Common myeloid progenitor, CD34-positive (primary cell): ENCODE results near the gene STAG1.
"Not testable (repeated sequence)": the region's sequence is repeated elsewhere in the genome, so short reads cannot be mapped to it uniquely, and the experiment has no call there.

Source experiments
- CTCF ChIA-PET: fragments of 350-600 bp; sonication (Branson Sonifier 250); formaldehyde crosslinking; loops from one replicate; lab custom pipeline; 2021; ENCODE audit warnings: antibody characterized with exemption; lab: Charles Lee
- POLR2A ChIA-PET: fragments of 350-600 bp; sonication (Branson Sonifier 250); formaldehyde crosslinking; loops from one replicate; lab custom pipeline; 2021; ENCODE audit warnings: antibody characterized with exemption; lab: Charles Lee
- DNase-seq, 3 donors: peaks; one replicate each; pipeline versions ENCODE4 v3.0.0 to v3.0.0-alpha.2; 2013
- H3K27ac ChIP-seq, 2 experiments: 1 replicate in 1 of 2; 2 replicates in 1 of 2; pipeline ENCODE4 v1.7.0; 2013; ENCODE audit warnings: inconsistent platforms in 2 of 2, low read length in 2 of 2, mild to moderate bottlenecking in 2 of 2, low read depth in 1 of 2, moderate library complexity in 1 of 2; ENCODE audit not compliant: severe bottlenecking in 2 of 2, insufficient read depth in 1 of 2, poor library complexity in 1 of 2
- H3K27me3 ChIP-seq, 5 experiments: replicated peaks in 2 of 5; 1 replicate in 3 of 5; 2 replicates in 2 of 5; pipeline versions ENCODE4 v1.6.1 to v1.7.0; 2013; ENCODE audit warnings: low read length in 4 of 5, mild to moderate bottlenecking in 2 of 5, moderate library complexity in 2 of 5, inconsistent platforms in 1 of 5; ENCODE audit not compliant: insufficient read depth in 5 of 5, control insufficient read depth in 4 of 5
- H3K36me3 ChIP-seq, 4 experiments: 1 replicate in 2 of 4; 2 replicates in 2 of 4; pipeline versions ENCODE4 v1.6.1 to v1.7.0; 2013; ENCODE audit warnings: low read length in 3 of 4, control low read depth in 1 of 4, mild to moderate bottlenecking in 1 of 4; ENCODE audit not compliant: control insufficient read depth in 4 of 4, insufficient read depth in 4 of 4
- H3K4me1 ChIP-seq, 4 experiments: 1 replicate in 3 of 4; 2 replicates in 1 of 4; pipeline versions ENCODE4 v1.6.1 to v1.7.1; 2013; ENCODE audit warnings: low read length in 3 of 4, mild to moderate bottlenecking in 3 of 4, control low read depth in 1 of 4, inconsistent platforms in 1 of 4, moderate library complexity in 1 of 4; ENCODE audit not compliant: control insufficient read depth in 4 of 4, insufficient read depth in 4 of 4; ENCODE audit errors: control extremely low read depth in 1 of 4
- H3K4me3 ChIP-seq, 7 experiments: 1 replicate in 4 of 7; 2 replicates in 3 of 7; pipeline versions ENCODE4 v1.5.1 to v1.7.0; 2013; ENCODE audit warnings: mild to moderate bottlenecking in 7 of 7, low read length in 6 of 7, moderate library complexity in 6 of 7, inconsistent platforms in 2 of 7, low read depth in 2 of 7, control low read depth in 1 of 7; ENCODE audit not compliant: insufficient read depth in 4 of 7, control insufficient read depth in 1 of 7; ENCODE audit errors: extremely low read depth in 1 of 7
- H3K9me3 ChIP-seq, 5 experiments: 1 replicate in 4 of 5; 2 replicates in 1 of 5; pipeline versions ENCODE4 v1.6.1 to v1.7.1; 2013; ENCODE audit warnings: low read length in 4 of 5, mild to moderate bottlenecking in 2 of 5, inconsistent platforms in 1 of 5, low read depth in 1 of 5, moderate library complexity in 1 of 5; ENCODE audit not compliant: control insufficient read depth in 4 of 5, insufficient read depth in 2 of 5; ENCODE audit errors: control extremely low read depth in 1 of 5
- WGBS: methylation state at CpG from one replicate; pipeline ENCODE4 v1.1.5; 2013; ENCODE audit not compliant: insufficient coverage; 5-methylcytosine and 5-hydroxymethylcytosine counted together

The STAG1 gene

DNA sequence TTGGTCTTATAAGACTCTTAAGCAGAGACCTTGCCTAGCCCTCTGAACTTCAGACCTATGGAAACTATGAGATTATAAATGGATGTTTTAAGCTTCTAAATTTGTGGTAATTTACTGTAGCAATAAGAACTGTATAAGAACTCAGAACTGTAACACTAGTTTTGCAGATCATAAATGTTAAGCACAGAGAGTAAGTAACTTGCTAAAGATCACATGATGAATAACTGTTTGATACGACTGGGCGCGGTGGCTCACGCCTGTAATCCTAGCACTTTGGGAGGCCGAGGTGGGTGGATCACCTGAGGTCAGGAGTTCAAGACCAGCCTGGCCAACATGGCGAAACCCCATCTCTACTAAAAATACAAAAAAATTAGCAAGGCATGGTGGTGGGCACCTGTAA lies 85.9 kb downstream of the STAG1 start:
- H3K4me1 ChIP-seq, H3K27me3 ChIP-seq, DNase-seq, H3K4me3 ChIP-seq, CTCF ChIA-PET, H3K27ac ChIP-seq, H3K9me3 ChIP-seq, H3K36me3 ChIP-seq: not testable (repeated sequence)
- no CpG with 5 or more reads among the region's 6 CpGs for WGBS
- POLR2A ChIA-PET: interaction anchor here (0.6 to 0.7 kb wide), 2 partner anchors 273 to 354 kb away, joined by 3 read pairs; no protein-coding TSS in a partner anchor

DNA sequence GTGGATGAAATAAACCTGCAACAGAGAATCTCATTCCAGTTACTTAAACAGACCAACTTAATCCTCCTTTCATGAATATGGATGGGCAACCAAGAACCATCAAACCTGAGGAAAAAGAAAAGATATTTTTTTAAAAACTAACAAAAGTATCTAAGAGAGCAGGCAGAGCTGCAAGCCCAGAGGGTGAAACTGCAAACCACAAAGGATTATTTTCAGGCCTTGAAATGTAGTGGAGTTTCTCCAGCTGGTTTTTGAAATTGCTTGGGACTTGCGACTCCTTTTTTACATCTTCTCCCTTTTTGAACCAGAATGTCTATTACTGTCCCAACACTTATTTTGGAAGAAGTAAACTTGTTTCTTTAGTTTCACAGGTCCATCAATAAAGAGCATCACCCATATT lies 87.4 kb downstream of the STAG1 start:
- Histone ChIP-seq H3K9me3 (no peaks in the 10 kb centered on the region), H3K4me1 (no peaks in the 10 kb centered on the region), H3K36me3 (peaks cover 0 to 9% (median 0%) of the 10 kb centered on the region in 4 experiments), H3K27me3 (no peaks in the 10 kb centered on the region), H3K27ac (no peak overlapping the region), H3K4me3 (no peak overlapping the region)
- no CpG with 5 or more reads among the region's 1 CpG for WGBS
- ChIA-PET CTCF (interaction anchor here (1.3 kb wide), 1 partner anchor 24 kb away, joined by 3 read pairs; no protein-coding TSS in a partner anchor), POLR2A (no interaction called here)
- no peak for DNase-seq

DNA sequence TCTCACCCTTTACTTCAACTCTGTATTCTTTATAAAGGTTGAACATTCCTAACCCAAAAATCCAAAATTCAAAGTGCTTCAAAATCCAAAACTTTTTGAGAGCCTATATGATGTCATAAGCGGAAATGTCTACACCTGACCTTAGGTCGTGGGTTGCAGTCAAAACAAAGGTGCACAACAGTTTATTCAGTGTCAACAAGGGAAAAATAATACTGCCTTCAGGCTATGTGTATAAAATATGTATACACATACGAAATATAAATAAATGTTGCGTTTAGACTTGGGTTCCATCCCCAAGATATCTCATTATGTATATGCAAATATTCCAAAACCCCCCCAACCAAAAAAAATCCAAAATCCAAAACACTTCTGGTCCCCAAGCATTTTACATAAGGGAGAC lies 90.9 kb downstream of the STAG1 start:
- CTCF ChIA-PET: no interaction called here

DNA sequence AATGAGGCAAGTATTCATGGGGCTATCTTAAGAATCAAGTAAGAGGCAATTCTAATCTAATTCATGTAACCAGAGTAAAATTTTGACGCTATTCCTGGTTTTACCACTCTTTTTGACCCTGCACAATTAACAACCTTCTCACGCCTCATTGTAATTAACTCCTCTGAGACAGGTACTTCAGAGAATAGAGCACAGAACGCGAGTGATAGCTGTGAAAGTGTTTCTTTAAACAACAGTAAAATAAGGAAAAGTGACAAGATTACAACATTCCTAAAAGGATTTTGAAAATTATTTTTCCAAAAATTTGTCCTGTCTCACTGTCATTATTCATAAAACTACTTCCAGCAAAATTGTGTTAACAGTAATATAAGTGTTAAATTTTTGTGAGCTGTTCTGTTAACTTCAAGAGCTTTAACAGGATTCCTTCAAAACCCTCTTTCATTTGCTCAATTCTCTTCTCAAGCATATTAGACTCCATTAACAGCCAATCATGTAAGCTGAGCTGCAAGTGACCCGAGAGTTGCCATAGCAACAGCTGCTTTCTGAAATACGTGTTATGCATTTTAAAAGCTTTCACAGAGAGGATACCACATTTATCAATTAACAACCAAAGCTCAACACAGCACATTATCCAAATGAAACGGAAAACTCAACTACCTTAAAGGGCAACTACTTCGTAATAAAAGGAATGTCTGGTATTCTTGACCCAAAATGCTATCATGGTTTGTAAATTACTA lies 93.1 kb downstream of the STAG1 start:
- no peak overlapping the region for H3K27ac ChIP-seq
- H3K36me3 ChIP-seq: peaks cover 0 to 4% (median 0%) of the 10 kb centered on the region in 4 experiments
- no peaks in the 10 kb centered on the region for H3K4me1 ChIP-seq
- H3K9me3 ChIP-seq: peaks cover 0 to 14% (median 4%) of the 10 kb centered on the region in 5 experiments
- POLR2A ChIA-PET: no interaction called here
- no peaks in the 10 kb centered on the region for H3K27me3 ChIP-seq
- H3K4me3 ChIP-seq: no peak overlapping the region
- DNase-seq: peak in 2 of 3 donors; percentile 31 to 34
- CTCF ChIA-PET: interaction anchor here (1.0 kb wide), 1 partner anchor 75 kb away, joined by 3 read pairs; no protein-coding TSS in a partner anchor
- 92% methylated on average over 3 of the region's 8 CpGs for WGBS

More for the DNA sequence above, 90.9 kb downstream of the STAG1 start:
- H3K27me3 ChIP-seq: no peaks in the 10 kb centered on the region
- no peak for DNase-seq
- H3K4me3 ChIP-seq: no peak overlapping the region
- WGBS: 100% methylated on average over 2 of the region's 4 CpGs
- peaks cover 0 to 4% (median 0%) of the 10 kb centered on the region in 4 experiments for H3K36me3 ChIP-seq
- no peaks in the 10 kb centered on the region for H3K9me3 ChIP-seq
- no peak overlapping the region for H3K27ac ChIP-seq
- H3K4me1 ChIP-seq: no peaks in the 10 kb centered on the region
- POLR2A ChIA-PET: no interaction called here

DNA sequence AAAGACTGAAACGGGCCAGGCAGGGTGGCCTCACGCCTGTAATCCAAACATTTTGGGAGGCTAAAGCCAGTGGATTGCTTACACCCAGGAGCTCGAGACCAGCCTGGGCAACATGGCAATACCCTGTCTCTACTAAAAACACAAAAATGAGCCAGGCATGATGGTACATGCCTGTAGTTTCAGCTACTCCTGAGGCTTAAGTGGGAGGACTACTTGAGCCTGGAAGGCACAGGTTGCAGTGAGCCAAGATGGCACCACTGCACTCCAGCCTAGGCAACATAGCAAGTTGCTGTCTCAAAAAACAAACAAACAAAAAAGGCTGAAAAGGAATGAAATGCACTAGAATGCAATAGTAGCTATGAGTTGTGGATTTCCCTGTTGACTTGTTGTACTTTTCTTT lies 94.7 kb downstream of the STAG1 start:
- ChIA-PET POLR2A (no interaction called here), CTCF (interaction anchor here (1.1 to 1.9 kb wide), 2 partner anchors 9 to 13 kb away, joined by 3 to 4 read pairs; no protein-coding TSS in a partner anchor)
- Histone ChIP-seq H3K27me3 (no peaks in the 10 kb centered on the region), H3K4me3 (no peak overlapping the region), H3K36me3 (peaks cover 0 to 4% (median 0%) of the 10 kb centered on the region in 4 experiments), H3K4me1 (no peaks in the 10 kb centered on the region), H3K9me3 (peaks cover 0 to 24% (median 12%) of the 10 kb centered on the region in 5 experiments), H3K27ac (no peak overlapping the region)
- 100% methylated on average over 2 of the region's 3 CpGs for WGBS
- no peak for DNase-seq

DNA sequence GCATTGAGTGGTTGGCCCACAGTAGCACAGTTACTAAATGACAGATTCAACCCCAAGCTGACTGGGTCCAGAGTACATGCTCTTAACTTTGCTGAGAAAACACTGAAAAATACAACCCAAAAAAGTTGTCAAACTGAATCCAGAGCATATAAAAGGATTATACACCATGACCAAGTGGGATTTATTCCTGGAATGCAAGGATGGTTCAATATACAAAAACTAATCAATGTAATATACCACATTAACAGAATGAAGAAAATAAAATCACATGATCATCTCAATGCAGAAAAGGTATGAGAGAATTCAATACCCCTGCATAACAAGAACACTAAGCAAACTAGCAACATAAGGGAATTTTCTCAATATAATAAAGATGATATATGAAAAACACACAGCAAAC lies 98.5 kb downstream of the STAG1 start:
- Histone ChIP-seq H3K27me3 (no peaks in the 10 kb centered on the region), H3K4me3 (no peak overlapping the region), H3K27ac (no peak overlapping the region), H3K9me3 (peaks cover 0 to 24% (median 12%) of the 10 kb centered on the region in 5 experiments), H3K4me1 (peaks cover 0 to 2% (median 0%) of the 10 kb centered on the region in 4 experiments), H3K36me3 (no peaks in the 10 kb centered on the region)
- DNase-seq: peak in 2 of 3 donors; percentile 28 to 47
- CTCF ChIA-PET: no interaction called here
- POLR2A ChIA-PET: no interaction called here

DNA sequence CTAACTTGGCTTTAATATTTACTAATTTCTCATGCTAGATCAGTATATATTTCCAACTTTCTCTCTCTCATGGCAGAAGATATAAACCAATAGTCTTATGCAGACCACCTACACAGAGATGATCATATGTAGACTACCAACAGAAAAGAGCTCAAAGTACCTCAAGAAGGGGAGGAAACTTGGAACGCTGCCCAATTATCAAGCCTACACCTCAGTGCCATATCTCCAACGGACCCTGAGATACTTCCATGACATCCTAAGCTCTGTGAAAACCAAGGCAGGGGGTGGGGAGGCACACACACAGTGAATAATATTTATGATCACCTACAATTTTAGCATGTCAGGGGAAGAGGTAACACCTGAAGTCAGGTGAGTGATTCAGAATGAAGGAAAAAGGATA lies 100.6 kb downstream of the STAG1 start:
- 100% methylated on average over 1 of the region's 2 CpGs for WGBS
- ChIA-PET POLR2A (no interaction called here), CTCF (no interaction called here)
- Histone ChIP-seq H3K27me3 (no peaks in the 10 kb centered on the region), H3K27ac (no peak overlapping the region), H3K9me3 (peaks cover 0 to 24% (median 12%) of the 10 kb centered on the region in 5 experiments), H3K36me3 (no peaks in the 10 kb centered on the region), H3K4me1 (peaks cover 0 to 2% (median 0%) of the 10 kb centered on the region in 4 experiments), H3K4me3 (no peak overlapping the region)
- no peak for DNase-seq
